GM15510 (cell line): ENCODE results near the gene CUL7.

ENCODE experiments used
- POLR2A ChIP-seq: IDR thresholded peaks from 3 replicates; pipeline ENCODE4 v1.6.1; 2011; ENCODE audit warnings: borderline replicate concordance; ENCODE audit not compliant: insufficient read length; ENCODE audit errors: extremely low read depth

The CUL7 gene

GRCh38 chr6:43060034-43060754 is 6.5 kb upstream of the CUL7 start:
- TF ChIP-seq POLR2A: no peak

GRCh38 chr6:43059168-43060033 is 5.8 kb upstream of the CUL7 start, which contains the start of the genes KLC4 and MRPL2:
TSS of gene KLC4 (plus strand) at chr6:43059631. CDS start at chr6:43061336, 1,705 bp downstream.
TSS of gene MRPL2 (minus strand) at chr6:43059434. CDS start at chr6:43059381, 53 bp downstream.
- peak; percentile 91 for TF ChIP-seq POLR2A

- TF ChIP-seq POLR2A: no peak
Measured at GRCh38 chr6:43058531-43058930, 4.9 kb upstream of the CUL7 start.

GRCh38 chr6:43055966-43056365 is 2.3 kb upstream of the CUL7 start:
- TF ChIP-seq POLR2A: no peak

GRCh38 chr6:43054206-43054943 is 724 bp upstream of the CUL7 start:
- no peak for TF ChIP-seq POLR2A

GRCh38 chr6:43052842-43053544 is 658 bp downstream of the CUL7 start:
- TF ChIP-seq POLR2A: no peak

- no peak for TF ChIP-seq POLR2A
Measured at GRCh38 chr6:43052225-43052841, 1.3 kb downstream of the CUL7 start.

- TF ChIP-seq POLR2A: no peak
Measured at GRCh38 chr6:43050981-43051380, 2.7 kb downstream of the CUL7 start.

GRCh38 chr6:43047998-43048397 is 5.7 kb downstream of the CUL7 start:
- no peak for TF ChIP-seq POLR2A

GRCh38 chr6:43045371-43045930 is 8.2 kb downstream of the CUL7 start:
- no peak for TF ChIP-seq POLR2A

- no peak for TF ChIP-seq POLR2A
Measured at GRCh38 chr6:43043310-43043709, 10.3 kb downstream of the CUL7 start.

- TF ChIP-seq POLR2A: no peak
Measured at GRCh38 chr6:43040542-43041257, 13.0 kb downstream of the CUL7 start.

- TF ChIP-seq POLR2A: no peak
Measured at GRCh38 chr6:43038727-43039126, 14.9 kb downstream of the CUL7 start.
